ENCODE measurements around the gene RAET1E.
"Not testable (repeated sequence)": the region's sequence is repeated elsewhere in the genome, so short reads cannot be mapped to it uniquely, and the experiment has no call there.

Gene RAET1E

GRCh38 chr6:149925974-149926777 lies 28.3 kb upstream of the RAET1E start:
- peak; percentile 70 for DNase-seq

DNA sequence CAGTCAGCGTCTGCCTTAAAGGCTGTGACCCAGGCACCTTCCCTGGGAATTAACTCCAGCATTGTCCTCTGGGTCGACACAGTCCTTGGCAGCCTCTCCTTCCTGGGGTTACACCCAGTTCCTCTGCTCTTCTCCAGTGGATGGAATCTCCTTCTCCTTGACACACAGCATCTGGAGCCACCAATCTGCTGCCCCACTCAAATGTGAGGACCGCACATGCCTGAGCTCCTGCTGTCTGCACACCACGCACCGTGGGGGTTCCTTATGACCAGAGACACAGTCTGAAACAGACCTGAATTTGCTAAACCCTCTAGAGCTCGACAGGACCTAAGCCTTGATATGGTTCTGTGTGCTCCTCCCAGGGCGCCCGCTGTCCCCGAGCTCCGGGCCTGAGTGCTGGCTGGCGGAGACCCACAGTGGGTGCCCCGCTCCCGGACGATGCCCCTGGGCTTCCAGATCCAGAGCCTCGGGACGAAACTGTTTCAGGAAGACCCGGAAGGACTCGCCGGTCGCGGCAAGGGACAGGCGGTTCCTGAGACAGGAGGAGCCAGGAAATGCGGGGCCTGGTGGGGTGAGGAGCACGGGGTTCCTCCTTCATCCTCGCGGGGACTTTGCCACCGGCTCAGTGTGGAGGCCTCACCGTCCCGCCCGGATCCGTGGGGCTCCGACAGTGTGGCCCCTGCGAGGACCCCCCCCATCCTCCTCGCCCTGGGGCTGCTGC lies 27.5 kb upstream of the RAET1E start:
- no peak for DNase-seq

- DNase-seq = no peak
Measured at GRCh38 chr6:149924933-149925252, 27.0 kb upstream of the RAET1E start.

DNA sequence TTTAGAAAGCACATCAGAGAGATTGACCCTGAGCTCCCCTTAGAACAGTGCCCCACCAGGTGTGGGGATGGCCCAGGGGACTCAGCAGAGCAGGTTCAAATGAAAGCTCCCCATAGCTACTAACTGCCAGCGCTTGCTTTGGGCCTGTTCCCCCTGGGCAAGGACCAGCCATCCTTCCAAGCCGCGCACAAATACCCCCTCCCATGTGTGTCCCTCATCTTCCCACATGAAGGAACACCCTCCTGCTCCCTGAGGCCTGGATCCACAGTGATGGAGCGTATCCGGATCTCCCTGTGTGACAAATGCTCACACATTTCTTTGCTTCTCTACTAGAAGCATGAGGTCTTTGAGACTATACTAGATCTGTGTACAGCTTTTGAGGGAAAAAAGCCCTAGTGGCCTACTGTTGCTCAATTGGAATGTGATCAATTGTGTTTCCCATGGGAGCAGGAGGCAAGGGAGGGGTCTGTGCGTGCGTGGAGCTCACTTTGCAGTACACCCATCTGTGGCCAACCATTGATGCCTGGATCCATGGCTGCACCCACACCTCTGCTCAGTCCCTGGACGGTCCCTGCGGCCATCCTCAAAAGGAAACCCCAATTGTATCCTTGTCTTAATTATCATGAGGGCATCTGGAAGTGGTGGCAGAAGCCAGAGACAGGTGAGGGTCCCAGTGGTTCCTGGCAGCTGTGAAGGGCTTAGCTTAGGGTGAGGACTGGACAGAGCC lies 26.5 kb upstream of the RAET1E start:
- DNase-seq = no peak

- DNase-seq = no peak
Measured at GRCh38 chr6:149923327-149923986, 25.5 kb upstream of the RAET1E start.

DNA sequence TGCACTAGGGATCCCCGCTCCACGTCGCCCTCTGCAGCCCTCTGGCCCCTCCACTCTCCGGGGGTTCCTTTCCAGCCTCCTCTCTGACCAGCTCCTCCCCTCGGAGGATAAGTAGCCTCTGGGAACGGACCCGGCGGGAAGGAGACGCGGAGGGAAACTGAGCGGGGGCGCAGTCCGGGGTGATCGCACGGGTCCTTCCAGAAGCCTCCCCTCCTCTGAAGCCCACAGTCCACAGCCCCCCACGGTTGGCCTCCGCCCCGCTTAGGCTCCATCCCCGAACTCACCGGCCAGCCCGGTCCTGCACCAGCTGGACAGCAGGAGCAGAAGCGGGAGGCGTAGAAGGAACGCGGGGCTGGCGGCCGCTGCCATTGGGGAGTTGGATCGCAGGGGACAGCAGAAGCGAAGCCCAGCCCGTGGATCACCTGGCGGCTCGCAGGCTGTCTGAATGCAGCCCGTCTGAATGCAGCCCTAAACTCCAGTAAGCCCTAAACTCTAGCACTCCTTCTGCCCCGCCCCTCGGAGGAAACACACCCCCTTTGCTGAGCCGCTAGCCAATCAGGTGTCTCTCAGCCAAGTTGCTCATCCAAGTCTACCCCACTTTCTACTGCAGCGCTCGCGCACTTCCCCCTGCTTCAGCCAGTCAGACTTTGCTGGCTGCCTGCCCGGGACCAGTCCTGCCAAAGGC lies 24.9 kb upstream of the RAET1E start, which contains the start of gene RAET1G:
RAET1G (minus strand) TSS at position 480 of the 685 bp plus-strand sequence; CDS start at position 369, 111 bp downstream.
- peak; percentile 82 for DNase-seq

GRCh38 chr6:149922091-149922490 lies 24.2 kb upstream of the RAET1E start:
- not testable (repeated sequence) for DNase-seq

GRCh38 chr6:149921361-149921760 lies 23.4 kb upstream of the RAET1E start:
- DNase-seq = no peak

GRCh38 chr6:149919834-149920225 lies 21.9 kb upstream of the RAET1E start:
- no peak for DNase-seq

- DNase-seq = not testable (repeated sequence)
Measured at GRCh38 chr6:149919126-149919833, 21.4 kb upstream of the RAET1E start.

DNA sequence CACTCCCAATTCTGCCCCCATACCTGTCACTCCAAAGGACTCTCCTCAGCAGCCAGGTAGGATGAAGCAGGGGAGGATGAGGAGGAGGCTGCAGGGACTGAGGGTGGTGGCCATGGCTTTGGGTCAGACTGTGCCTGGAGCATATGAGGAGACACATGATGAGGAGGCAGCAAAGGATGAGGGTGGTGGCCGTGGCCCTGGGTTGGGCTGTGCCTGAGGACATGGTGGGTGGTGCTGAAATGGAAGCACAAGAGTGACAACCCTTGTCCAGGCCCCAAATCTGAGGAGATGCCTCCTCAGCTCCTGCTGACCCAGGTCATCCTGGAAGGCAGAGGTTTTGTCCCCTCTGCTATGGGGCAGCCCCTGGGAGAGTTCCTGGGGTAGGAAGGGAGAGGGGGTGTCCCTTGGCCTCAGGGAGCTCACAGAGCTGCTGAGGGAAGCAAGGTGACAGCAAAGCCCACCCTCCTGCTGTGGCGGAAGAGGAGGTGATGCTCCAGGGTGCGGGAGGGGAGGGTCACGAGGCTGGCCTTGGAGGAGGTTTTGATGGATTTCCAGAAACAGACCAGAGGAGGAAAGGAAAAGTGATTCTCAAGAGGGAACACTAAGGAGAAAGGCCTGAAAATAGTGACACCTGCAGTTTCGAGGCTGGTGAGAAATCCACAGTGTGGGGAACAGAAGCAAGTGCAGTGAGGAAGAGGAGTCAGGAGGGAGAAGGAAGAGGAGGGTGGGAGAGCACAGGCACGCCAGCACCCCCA lies 20.4 kb upstream of the RAET1E start:
- DNase-seq = no peak

- DNase-seq = no peak
Measured at GRCh38 chr6:149917679-149918078, 19.8 kb upstream of the RAET1E start.

DNA sequence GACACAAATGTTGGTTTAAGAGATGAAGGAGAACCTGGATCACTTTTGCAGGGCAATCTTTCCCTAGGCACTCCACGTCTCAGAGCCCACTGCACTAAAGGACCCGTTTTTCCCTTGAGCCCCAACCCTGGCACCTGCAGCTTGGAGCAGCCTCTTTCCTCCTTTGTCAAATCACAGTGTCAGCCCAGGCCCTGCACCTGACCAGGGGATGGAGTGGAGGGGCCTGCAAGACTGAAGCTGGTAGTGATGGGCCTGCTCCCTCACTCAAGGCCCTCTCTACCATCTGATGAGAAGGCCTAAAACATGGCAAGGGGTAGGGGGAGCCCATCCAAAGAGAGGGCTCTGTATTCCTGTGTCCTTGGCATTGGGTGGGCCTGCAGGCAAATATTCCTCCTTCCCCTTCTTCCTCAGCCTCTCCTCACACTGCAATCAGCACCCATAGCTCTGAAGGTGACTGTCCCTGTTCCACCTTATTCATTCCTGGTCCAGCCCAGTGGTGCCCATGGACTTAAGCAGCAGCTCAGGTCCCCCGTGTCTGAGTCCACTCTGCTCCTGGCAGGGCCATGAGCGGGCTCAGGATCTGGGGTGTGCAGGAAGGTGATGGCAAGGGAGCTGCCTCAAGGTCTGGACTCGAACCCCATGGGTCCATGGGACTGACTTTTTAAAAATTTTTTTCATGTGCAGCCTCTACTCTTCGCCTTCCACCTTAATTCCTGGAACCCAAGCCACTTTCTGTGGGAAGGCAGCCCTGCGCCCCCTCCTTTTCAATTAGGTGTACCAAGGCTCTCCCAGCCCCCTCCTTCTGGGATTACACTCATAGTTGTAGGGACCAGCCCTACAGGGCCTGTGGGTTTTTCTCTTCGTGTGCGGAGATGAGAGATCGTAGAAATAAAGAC lies 18.3 kb upstream of the RAET1E start:
- DNase-seq = no peak

DNA sequence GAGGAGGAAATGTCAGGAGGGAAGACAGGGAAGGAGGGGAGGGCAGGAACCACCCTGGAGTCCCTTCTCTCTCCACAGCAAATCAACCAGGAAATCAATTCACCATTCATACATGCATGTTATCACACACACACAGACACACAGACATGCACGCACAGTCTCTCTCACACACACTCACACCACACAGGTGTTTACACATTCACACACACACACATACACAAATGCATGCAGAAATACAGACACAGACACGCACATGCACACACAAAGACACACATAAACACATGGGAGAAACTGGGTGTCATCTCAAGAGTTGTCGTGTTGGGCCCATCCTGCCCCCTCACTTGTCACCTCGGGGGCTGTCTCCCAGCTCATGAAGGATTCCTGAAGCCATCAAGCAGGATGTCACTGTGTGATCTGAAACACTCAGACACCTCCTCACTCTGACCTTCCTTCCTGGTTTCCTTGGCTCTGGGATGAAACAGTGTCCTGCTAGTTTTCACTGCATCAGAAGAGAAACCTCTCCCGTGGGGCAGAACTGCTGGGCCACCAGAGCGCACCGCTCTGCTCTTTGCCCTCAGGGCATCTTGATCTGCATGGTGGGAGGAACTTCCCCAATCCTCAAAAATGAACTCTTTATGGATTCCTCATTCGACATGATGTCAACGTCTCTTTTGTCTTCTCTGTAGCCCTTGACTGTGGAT lies 15.8 kb upstream of the RAET1E start:
- no peak for DNase-seq

- DNase-seq = no peak
Measured at GRCh38 chr6:149913085-149913484, 15.2 kb upstream of the RAET1E start.

- not testable (repeated sequence) for DNase-seq
Measured at GRCh38 chr6:149912680-149913079, 14.8 kb upstream of the RAET1E start.

DNA sequence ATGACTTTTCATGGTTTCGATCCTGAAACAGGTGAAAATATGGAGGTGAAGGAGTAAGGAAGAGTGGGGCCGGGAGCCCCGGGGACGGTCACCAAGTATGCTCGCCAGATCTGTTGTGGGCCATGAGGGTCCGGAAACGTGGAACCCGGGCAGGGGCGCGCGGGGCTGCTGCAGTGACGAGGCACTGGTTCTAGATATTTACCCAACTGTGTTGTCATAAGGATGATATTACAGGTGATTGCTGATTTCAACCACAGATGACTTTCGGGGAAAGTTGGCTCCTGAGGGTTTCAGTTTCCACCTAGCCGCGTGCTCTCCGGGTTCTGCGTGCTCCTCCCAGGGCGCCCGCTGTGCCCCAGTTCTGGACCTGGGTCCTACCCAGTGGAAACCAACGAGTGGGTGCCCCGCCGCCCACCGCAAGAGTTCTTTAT lies 12.8 kb upstream of the RAET1E start:
- DNase-seq = no peak

- no peak for DNase-seq
Measured at GRCh38 chr6:149909701-149910470, 12.0 kb upstream of the RAET1E start.
